ENCODE data around the gene ATG9B.
A peak's percentile ranks its signal among the peaks of the same experiment; 100 is the strongest.

Gene ATG9B

DNA sequence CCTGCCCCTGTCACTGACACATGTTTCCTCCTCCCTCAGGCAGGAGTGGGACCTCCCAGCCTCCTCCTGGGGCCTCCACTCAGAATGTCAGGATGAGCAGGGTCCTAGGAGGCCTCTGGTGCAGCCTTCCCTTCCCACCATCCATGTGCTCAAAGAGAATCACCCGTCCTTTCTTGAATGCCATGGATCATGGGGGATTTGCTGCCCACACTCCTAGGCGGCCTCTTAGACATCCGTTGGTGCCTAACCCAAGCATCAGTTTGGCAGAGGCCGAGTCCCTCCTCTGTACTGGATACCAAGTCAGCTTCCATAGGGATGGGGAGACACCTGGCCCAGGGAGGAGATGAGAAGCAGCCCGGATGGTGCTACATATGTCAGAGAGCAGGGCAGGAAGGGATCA is 26.5 kb downstream of the ATG9B start:
- no peak for DNase-seq

DNA sequence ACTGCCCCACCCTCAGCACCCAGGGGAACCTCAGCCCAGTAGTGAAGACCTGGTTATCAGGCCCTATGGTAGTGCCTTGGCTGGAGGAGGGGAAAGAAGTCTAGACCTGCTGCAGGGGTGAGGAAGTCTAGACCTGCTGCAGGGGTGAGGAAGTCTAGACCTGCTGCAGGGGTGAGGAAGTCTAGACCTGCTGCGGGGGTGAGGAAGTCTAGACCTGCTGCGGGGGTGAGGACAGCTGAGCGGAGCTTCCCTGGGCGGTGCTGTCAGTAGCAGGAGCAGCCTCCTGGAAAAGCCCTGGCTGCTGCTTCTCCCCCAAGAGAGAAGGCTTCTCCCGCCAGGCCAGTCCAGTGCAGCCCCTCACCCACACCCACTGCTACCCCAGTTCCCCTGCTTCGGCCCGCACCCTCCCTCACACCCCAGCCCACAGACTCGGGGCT is 27.2 kb downstream of the ATG9B start:
- no peak for DNase-seq

DNA sequence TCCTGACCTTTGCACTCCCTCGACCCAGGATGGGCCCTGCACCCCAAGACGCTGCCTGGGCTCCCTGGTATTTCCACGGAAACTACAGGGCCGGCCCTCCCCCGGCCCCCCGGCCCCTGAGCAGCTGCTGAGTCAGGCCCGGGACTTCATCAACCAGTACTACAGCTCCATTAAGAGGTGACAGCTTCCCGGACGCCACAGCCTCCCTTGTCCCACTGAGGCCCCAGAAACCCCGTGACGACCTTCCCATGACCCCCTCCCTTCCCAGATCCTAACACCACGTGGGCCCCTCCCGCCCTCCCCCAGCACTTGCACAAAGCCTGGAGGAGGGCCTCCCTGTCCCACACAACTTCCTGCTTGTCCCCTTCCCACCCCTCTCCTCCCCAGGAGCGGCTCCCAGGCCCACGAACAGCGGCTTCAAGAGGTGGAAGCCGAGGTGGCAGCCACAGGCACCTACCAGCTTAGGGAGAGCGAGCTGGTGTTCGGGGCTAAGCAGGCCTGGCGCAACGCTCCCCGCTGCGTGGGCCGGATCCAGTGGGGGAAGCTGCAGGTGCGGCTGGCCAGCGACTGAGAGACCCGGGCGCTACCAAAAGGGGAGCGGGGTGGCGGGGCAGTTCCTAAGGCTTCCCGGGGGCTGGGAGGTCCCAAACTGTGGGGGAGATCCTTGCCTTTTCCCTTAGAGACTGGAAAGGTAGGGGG is 27.8 kb downstream of the ATG9B start:
- no peak for DNase-seq

DNA sequence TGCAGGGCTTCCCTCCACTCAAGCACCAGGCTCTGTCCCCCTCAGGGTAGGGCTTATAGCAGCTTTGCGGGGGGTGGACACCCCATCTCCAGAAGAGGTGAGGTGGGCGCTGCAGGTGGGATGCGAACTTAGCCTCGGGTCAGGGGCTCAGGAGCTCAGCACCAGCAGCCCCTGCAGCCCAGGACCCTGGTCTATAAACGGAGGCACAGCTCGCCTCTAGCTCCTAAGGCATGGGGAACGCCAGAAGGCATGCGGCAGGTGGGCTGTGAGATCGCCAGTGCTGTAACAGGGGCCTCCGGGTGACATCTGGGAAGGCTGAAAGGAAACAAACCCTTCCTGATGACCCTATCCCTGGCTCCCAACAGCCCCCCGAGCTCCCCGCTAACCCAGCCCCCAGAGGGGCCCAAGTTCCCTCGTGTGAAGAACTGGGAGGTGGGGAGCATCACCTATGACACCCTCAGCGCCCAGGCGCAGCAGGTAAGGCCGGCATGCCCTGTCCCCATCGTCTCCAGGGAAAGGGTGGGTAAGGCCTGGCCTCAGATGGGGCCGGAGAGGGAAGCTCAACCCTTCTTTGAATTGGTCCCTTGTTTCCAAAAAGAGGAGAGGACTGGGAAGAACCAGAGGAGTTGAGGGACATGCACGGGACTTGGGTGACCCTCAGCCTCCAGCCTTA is 29.3 kb downstream of the ATG9B start:
- no peak for DNase-seq

DNA sequence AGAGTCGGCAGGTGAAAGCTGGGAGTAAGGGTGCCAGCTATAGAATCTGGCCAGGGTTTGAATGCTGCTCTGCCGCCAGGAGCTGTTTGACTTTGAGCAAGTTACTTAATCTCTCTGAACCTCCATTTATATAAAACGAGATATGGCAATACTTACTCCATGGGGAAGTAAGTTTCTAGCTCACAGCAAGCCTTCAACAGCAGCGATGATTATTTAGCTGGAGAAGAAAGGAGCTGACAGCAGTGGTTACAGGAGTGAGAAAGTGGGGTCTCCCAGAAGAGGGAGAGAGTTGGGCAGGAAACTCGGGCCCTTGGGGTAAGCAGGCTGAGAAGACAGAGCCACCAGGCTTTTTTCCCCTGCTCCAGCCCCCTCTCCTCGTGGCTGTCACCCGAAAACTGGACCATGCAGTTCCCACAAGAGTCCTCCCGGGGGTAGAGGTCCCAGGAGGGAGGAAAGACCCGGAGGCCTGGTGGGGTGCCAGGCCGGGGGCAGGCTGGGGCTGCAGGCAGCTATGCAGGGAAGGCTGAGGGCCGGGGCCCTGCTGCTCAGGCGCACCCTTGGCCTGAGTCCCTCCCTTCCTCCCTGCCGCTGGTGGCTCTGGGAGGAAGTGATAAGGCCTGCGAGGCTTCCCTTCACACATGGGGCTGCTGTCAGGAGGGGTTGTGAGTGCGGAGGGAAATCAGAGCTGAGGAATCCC is 30.0 kb downstream of the ATG9B start:
- no peak for DNase-seq

DNA sequence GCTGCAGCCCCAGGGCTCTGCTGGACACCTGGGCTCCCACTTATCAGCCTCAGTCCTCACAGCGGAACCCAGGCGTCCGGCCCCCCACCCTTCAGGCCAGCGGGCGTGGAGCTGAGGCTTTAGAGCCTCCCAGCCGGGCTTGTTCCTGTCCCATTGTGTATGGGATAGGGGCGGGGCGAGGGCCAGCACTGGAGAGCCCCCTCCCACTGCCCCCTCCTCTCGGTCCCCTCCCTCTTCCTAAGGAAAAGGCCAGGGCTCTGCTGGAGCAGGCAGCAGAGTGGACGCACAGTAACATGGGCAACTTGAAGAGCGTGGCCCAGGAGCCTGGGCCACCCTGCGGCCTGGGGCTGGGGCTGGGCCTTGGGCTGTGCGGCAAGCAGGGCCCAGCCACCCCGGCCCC is 30.8 kb downstream of the ATG9B start:
- DNase-seq = no peak

DNA sequence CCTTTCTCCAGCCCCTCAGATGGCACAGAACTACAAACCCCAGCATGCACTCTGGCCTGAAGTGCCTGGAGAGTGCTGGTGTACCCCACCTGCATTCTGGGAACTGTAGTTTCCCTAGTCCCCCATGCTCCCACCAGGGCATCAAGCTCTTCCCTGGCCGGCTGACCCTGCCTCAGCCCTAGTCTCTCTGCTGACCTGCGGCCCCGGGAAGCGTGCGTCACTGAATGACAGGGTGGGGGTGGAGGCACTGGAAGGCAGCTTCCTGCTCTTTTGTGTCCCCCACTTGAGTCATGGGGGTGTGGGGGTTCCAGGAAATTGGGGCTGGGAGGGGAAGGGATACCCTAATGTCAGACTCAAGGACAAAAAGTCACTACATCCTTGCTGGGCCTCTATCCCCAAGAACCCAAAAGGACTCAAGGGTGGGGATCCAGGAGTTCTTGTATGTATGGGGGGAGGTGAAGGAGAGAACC is 31.4 kb downstream of the ATG9B start:
- no peak for DNase-seq

DNA sequence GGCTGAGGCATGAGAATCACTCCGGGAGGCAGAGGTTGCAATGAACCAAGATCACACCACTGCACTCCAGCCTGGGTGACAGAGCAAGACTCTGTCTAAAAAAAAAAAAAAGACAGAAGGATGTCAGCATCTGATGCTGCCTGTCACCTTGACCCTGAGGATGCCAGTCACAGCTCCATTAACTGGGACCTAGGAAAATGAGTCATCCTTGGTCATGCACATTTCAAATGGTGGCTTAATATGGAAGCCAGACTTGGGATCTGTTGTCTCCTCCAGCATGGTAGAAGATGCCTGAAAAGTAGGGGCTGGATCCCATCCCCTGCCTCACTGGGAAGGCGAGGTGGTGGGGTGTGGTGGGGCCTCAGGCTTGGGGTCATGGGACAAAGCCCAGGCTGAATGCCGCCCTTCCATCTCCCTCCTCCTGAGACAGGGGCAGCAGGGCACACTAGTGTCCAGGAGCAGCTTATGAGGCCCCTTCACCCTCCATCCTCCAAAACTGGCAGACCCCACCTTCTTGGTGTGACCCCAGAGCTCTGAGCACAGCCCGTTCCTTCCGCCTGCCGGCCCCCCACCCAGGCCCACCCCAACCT is 32.1 kb downstream of the ATG9B start:
- DNase-seq = no peak

DNA sequence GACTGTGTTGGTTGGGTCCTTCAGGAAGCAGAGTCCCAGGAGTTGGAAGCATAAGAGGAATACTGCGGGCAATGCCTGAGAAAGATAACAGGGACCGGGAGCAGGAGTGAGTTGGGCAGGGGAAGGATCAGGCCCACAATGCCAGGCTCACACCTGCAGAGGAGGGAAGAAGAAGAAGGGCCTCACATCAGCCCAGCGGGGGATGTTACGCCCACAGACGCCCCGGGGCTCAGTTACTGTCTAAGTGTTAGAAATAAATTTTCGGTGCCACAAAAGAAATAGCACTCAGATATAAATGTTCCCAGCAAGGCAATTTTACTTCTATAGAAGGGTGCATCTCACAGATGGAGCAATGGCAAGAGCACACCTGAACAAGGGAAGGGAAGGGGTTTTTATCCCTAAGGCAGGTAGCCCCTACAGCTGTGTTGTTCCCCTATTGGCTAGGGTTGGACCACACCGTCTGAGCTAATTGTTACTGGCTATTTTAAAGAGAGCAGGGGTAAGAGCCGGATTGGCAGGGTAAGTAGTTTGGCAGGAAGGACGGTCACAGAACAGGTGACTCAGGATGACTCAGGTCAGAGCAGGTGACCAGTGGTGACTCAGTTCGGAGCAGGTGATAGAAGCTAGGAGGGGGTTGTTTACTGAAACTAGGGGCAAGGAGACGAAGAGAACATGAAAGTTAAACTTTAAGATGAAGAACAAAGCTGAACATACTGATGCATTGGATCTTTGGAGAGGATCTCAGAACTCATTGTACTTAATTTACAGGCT is 33.7 kb downstream of the ATG9B start, which contains the start of gene NOS3:
Gene NOS3, plus strand, starts transcription at position 602 of the 771 bp plus-strand sequence. CDS start 2,787 bp downstream, outside the sequence.
- DNase-seq = no peak

DNA sequence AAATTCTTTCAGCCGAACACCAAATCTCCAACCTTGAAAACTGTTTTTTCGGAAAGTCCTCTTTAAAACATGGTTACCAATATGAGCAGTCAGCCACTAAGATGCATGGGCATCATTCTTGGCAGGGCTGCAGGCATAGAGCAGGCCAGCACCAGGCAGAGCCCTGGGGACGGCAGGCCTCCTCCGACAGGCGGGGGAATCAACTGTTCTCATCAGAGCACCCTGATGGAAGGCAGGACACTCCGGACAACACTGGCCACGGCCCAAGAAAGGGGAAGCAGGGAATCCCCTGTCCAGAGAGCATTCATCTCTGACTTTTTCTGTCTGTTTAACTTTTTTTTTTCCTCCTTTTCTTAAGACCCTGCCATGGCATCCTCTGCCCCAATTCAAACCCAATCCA is 34.8 kb downstream of the ATG9B start:
- no peak for DNase-seq

DNA sequence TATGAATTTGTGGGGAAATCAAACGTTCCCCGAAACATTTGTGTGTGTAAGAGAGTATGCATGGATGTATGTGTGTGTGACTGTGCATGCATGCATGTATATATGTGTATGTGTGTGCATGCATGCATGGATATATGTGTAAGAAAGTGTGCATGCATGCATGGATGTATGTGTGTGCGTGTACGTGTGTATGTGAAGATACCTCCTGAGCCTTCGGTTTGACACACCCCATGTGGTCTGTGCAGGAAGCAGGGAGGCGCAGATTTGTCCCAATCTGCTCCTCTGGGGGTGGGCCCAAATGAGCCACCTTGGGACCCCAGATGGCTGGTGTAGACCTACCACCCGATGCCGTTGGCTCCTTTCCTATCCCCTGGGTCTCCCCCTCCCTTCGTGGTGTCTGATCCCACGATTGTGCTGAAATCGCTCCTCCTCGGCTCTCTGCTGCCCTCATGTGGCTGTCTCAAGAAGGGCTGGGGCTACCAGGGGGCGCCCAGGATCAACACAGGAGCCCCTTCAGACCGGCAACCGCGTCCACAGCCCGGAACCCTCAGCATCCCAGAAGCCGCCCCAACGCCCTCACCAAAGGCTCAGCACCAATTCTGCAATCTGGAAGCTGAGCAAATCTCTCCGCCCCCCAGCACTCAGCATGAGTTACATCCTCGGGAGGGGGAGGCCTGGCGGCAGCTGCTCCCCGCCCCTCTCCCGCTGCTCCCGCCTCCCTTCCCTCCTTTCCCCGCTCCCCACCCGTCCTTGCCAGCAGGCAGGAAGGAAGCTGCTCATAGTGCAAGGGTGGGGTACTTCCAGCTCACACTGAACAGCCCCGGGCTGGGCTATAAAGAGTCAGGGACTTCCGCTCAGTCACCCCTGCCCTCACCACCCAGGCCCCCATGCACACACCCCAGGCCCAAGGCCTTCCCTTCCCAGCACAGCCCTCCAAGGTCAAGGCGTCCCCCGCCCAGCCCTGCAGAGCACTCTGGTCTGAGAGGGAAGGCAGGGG is 35.8 kb downstream of the ATG9B start:
- DNase-seq = peak; percentile 37

DNA sequence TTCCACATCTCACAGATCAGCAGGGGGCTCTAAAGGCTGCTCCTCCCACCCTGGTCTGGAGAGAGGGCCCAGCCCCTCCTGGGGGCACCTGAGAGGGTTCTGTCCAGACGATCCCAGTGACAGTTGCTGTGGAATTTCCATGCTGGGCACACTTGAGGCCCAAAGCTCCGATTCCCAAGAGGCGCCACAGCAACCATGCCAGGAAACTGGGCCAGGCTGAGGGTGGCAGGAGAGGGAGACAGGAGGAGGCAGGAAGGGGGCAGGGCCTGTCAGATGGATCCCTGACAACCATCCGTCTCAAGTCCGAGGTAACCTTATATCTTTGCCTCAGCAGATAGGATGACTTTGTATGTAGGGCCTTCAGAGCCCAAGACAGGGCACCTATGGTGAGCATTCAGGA is 37.7 kb downstream of the ATG9B start:
- no peak for DNase-seq

DNA sequence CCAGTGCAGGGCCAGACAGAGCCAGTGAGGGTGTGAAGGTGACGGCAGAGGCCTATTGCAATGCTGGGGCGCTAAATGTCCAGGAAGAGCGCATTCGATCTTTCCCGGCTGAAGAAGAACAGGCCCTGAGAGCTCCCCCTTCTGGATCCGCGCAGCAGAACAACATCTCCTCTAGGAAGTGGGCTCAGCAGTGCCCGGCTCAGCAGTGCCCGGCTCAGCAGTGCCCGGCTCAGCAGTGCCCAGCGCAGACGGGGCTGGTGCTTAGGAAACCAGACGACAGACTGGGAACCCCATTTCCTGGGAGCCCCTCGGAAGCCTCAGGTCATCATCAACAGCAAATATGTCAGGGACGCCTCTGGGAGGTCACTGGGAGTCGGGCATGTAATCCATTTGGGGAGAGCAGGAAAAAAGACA is 38.2 kb downstream of the ATG9B start:
- peak; percentile 50 for DNase-seq

DNA sequence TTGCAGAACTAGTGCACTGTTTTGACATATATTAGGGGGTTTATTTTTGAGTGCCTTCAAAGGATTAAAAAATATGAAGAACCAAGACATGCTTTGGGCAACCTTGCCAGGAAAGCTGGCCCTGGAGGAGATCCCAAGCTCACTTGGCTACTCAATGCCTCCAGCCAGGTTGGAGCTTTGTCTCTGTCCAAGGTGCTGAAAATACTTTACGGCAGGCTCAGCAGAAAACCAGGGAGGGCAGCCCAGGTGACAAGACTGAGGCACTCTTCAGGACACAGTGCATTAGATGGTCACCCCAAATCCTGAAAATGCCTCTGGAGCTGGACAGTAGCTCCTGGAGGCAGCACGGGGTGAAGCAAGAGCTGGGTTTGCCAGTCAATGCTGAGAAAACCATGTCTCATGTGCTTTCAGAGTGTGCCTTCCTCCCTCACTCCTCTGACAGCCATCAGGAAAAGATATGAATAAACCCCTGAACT is 40.4 kb downstream of the ATG9B start:
- DNase-seq = no peak

DNA sequence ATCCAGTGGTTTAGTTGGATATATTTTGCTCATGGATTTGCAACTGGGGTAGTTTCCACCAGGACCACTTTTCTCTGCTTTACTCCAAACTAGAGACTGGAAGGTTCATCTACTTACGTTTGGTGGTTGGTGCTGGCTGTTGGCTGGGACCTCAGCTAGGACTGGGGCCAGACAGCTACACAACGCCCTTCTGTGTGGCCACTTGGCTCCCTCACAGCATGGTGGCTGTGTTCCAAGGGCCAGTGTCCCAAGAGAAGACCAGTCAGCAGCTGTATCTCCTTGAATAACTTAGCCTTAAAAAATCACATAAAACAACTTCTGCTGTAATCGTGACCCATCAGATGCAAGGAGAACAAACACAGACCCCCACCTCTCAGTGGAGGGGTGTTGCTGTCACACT is 41.9 kb downstream of the ATG9B start:
- DNase-seq = no peak

DNA sequence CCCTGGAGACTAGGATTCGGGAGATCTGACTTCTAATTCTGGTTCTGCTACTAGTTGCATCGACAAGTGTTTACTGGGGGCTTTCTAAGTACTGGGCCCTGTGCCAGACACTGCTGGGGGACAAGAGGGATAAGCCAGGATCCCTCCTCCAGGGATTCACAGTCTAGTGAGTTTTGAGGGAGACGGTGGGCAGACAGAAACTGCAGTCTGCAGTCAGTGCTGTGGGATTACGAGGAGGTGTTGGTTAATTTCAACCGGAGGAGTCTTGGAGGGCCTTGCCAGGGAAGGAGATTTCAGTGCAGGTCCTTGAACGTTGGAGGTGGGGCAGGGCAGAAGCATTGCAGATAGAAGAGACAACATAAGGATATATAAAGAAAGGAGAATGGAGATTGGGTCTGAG is 42.6 kb downstream of the ATG9B start:
- no peak for DNase-seq

DNA sequence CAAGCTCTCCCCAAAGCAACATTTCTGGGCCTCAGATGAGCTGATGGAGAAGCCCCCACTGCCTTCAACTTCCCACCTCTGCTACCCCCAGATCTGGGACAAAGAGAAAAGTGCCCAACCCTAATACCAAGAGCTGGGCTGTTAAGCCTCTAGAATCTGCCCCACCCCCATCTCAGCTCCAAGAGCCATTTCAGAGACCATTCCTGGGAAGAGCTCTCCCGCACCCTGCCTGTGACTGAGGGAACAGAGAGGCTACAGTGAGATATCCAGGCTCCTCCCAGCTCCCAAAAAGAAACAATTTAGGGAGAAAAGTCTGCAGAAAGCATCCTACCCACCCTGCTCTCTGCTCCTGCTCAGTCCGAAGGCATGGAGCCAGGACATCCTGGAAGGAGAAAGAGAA is 43.6 kb downstream of the ATG9B start:
- DNase-seq = no peak

DNA sequence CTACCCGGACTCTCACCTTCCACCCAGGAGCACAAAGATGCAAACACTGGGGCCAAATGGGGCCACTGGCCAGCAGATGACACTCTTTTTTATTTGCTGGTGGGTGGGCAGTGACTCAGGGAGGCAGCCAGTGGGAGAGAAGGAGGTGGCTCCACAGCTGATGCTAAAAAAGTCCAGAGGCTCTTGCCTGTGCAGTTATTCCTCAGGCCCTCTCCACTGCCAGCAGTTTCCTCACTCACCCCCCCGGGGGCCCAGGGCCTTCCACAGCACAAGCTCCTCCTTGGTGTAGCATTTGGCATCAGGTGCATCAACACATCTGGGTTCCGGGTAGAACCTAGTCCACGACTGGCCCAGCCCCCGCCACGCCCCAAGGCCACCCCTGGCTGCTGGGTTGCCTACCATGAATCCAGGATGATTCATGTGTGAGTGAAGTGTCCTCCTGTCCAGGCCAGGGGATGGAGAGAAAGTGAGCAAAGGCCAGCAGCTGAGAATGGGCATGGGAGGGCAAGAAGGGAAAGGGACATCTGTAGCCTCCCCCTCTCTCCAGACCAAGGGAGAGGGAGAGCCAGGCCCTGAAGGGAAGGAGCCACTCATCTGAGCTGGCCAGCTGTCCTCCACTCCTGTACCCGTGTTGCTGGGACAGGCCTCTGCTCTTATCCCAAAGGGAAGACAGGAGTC is 44.4 kb downstream of the ATG9B start:
- no peak for DNase-seq

DNA sequence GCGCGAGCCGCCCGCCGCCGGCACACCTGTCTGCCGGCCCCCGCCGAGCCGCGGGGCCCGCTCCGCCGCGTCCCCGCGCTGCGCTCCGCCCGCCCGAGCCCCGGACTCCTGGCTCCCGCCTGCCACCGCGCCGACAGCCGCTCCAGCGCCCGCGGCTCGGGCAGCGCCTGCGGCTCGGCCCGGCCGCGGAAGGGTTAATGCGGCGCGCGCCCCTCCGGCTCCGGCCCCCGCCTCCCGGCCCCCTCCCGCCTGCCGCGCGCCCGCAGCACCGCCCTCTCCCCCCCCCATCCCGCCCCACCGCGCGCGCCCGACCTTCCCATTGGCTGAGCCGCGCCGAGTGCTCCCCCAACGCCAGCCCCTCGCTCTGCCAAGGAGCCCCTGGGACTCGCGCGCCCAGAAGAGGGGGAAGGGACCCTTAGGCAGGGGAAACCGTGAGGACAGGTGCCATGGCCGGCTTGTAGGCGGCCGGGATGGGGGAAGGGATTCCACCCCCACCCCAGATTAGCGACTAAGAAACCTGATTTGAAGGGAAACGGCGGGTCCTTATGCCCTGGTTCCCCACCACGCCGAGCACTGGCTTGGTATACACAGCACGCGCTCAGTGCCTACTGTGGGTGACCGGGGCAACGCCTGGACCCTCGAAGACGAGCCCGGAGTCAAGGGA is 46.0 kb downstream of the ATG9B start, which contains the start of gene KCNH2:
Gene KCNH2, minus strand, starts transcription at position 196 of the 664 bp plus-strand sequence. CDS start 408 bp downstream, outside the sequence.
- DNase-seq = peak; percentile 79
